HG03135 (cell line): Measurements from ENCODE around the gene BAIAP2.

ENCODE experiments used
- ATAC-seq: cut with Tn5 transposase; IDR thresholded peaks from one replicate; pipeline ENCODE4 v1.9.1; 2021; ENCODE audit warnings: mild to moderate bottlenecking, moderate library complexity; ENCODE audit not compliant: unreplicated experiment

Gene BAIAP2

DNA sequence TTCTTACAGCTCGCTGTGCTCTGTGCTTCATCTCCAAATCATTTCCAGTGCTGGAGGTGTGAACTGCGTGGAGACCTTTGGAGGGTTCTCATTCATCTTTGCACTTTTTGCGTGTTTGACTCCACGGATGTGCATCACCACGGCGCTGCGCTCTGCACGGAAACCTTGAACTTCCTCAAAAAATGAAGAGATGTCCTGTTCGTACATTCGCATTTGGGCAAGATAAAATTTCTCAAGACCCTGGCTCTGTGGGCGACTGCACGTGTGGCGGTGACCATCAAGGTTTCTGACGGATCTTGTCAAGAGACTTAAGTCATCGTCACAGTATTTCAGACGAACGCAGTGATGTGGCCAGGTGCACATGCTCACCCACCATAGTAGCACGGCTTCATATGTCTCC is 120.0 kb downstream of the BAIAP2 start:
- ATAC-seq: no peak

DNA sequence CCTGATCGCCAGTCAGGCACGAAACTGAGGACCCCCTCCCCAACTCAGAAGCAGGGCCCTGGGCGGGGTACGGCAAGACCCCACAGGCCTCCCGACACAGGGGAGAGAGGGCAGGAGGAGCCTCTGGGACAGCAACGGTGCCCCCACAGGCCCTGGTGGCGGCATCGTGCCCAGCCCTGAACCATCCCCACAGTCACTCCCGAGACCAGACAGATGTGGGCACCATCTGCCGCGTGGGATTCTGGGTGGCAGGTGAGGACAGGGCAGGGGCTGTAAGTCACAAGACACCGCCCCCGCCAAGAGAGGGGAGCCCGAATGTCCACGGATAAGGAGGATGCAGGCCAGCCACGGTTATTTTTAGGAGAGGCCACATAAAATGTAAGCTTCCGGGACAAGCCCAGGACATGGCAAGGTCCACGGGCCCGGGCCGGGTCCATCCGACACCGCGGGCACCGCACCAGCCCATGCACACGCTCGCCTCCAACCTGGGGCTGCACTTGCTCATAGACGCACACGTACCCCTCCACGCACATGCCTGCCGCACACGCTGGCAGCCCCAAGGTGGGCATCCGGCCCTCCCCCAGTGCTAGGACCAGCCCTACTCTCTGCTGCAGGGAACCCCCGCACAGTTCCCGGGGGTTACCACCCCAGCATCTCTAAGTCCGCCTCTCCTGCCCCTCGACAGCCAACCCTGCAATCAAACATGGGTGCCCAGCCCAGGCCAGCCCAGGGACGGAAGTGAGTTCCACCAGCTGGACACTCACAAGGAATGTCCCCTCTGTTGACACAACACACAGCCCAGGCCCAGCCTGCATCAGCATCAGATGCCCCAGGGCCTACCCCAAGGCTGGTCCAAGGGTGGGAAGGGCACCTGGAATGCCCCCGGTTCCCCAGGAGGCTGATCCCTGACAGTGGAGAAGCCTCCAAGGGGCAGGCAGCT is 122.2 kb downstream of the BAIAP2 start:
- ATAC-seq: no peak

DNA sequence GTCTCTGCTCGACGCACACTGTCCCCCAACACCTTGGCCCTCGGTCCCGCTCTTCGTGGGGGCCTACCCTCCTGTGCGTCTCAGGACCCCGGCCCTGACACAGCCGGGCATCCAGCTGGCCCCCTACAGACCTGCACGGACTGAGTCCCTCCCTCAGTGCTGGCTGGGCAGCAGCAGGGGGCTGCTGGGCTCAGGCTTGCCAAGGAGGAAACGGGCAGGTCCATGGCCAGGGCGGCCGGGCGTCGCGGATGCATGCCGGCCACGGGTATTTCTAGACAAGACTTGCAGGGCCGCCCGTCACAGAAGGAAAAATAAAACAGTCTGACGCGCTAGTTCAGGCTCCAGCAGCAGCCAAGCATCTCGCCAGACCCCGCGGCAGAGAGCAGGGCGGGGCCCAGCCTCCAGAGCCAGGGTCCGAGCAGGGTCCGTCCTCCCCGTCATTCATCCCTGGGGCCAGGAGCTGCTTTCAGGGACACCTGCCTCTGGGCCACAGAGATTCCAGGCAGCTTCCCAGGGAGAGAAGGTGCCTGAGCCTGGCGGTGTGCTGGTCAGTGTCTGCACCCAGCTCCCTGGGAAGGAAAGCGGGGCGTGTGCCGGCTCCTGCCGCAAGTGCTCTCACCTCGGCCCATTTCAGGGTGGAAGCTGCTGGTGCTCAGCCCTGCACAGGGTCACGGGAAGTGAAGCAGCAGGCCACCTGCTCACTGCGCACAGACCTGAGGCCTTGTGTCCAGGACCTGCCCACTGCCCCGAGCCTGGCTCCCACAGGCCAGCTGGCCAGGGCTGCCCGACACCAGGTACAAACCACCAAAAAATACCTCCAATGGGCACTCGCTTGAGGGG is 123.1 kb downstream of the BAIAP2 start:
- no peak for ATAC-seq

DNA sequence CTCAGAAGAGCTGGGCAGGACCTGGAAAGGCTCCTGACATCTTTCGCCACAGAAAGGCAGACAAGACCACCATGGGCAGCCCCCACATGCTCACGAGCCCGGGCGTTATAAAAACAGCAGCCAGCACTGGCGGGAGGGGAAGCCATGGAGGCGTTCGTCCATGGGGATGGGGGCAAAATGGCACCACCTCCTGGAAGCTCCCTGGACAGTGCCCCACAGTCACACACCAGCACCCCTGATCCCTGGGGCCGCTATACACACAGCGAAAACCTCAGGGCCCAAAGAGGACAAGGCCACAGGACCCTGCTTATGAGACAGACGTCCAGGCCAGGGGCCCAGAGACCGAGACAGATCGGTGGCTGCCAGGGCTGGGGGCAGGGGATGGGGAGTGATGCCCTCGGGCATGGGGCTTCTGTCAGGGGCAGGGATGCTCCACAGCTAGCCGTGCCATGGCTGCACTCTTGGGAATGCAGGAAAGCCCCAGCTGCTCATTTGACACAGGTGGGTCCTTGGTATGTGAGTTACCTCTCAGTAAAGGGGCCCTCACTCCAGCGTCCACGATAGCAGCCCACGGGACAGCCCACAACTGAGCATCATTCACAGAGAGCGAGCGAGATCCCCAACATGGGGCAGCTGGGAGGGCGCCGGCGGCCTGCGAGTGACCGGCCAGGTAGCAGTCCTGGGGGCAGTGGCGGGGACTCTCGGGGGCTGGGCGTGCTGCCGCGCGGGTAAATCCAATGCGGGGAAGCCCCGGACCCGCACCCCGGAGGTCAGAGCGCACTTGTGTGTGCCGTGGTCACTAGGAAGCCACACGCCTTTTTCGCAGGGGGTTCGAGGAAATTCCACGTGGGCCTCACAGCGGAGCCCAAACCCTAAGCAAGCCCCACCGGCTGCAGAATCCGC is 124.0 kb downstream of the BAIAP2 start:
- no peak for ATAC-seq

DNA sequence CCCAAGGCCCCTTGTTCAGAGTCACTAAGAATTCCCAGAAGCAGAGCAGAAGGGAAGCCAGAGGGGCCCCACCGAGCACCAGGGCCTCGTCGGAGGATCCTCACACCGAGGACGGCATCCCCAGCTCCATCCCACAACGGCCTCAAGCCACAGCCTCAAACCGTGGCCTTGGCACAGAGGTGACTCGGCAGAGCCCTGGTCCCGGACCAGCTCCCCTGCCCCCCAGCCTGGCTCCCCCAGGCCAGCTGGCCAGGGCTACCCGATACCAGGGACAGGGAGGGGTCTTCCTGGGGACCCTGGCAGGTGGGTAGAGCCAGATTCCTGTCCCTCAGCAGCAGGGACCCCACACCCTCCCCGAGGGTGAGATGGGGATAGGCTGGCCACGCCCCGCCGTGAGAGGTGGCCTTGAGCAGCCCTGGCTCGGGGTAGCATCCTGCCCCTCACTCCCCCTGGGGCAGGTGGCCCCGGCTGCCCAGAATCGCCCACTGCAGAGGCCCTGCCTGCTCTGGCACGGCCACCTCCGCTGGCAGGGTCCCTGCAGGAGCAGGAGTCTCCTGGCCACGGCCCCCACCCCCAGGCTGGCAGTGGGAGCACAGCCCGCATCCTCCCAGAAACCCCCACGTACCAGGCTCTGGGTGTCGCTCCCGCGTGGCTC is 124.8 kb downstream of the BAIAP2 start:
- ATAC-seq: no peak

DNA sequence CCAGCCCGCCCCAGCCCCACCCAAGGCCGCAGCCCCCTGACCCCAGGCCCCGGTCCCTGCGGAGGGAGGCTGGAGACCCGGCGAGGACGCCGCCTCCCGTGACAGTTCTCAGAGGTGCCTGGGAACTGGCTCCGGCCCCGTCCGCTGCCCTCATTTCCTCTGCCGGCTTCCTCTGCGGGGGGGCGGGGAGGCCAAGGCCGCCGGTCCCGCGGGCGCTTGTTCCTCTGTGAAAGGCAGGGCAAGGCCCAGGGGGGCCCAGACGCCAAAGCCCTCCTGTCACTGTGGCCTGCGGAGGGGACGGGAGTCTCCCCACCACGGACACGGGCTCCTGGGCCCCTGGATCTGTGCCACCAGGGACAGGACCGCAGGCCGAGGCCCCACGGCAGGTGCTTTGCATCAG is 125.4 kb downstream of the BAIAP2 start:
- ATAC-seq: no peak

DNA sequence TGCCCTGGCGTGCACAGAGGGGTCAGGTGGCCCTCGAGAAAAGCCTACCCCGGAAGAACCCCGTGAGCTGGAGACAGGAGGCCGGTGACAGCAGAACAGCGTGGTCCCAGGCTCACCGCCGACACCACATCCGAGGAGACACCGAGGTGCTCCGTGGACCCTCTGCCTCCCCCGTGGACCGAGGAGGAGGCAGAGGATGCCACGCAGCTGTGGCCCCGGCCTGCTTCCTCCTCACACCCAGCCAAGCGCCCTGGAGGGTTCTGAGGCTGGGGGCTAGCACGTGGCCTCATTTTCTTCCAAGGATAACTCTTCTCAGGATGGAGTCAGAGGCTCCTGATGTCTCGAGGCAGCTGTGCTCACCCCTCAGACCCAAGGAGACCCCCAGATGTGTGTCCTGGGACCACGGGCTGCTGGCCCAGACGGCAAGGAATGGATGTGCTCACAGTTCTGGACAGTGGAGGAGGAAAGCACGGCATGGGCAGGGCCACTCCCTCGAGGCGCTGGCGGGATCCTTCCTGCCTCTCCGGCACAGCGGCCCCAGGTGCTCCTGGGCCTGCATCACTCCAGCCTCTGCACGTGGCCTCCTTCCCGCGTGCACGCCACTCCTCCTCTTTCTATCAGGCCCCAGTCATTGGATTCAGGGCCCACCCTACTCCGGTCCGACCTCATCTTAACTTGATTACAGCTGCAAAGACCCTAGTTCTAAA is 125.9 kb downstream of the BAIAP2 start:
- ATAC-seq: no peak

DNA sequence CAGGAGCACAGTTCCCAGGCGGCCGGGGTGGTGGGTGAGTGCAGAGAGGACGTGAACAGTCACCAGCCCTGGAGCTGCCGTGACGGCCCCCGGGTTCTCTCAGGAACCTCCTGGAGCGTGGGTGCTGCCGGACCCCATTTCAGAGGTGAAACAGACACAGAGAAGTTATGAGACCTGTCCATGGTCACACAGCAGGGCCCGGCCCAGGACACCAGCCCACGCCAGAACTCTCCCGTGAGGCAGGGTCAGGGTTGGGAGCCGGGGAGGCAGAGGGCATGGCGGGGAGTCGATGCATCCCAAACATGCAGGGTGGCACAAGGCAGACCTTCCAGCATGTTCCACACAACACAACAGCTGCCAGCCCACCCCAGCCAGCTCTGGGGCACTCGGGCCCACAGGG is 126.6 kb downstream of the BAIAP2 start:
- no peak for ATAC-seq

DNA sequence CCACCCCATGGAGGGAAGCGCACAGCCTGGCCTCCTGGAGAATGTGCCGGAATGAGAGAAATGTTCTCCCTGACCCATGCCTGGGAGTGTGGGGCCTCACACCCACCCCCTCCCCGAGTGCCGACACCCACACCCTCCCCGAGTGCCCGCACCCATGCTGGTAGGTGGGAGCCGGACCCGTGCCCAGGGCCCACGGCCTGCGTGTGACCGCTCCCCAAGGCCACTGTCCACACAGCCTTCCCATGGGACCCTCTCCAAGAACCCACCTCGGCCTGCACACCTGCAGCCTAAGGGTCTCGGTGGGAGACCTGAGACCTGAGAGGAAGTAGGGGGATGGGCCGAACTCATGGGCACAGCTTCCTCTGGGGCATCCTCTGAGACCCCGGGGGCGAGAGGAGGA is 127.0 kb downstream of the BAIAP2 start:
- no peak for ATAC-seq

DNA sequence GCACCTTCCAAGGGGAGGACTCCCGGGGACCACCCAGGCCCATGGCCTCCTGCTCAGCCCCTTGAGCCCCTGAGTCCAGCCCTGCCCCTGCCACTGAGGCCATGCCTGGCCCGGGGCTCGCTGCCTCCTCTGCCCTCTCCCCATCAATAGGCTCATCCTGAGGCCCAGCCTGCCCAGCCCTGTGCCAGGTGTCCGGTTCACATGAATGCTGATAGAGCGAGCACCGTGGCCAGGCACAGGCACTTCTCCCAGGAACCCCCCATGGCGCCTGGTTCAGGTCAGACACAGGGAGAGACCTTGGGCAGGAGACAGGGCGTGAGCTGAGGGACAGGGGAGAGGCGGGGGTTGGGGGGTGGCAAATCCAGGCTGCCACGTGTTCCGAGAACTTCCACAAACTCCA is 127.5 kb downstream of the BAIAP2 start:
- ATAC-seq: no peak

DNA sequence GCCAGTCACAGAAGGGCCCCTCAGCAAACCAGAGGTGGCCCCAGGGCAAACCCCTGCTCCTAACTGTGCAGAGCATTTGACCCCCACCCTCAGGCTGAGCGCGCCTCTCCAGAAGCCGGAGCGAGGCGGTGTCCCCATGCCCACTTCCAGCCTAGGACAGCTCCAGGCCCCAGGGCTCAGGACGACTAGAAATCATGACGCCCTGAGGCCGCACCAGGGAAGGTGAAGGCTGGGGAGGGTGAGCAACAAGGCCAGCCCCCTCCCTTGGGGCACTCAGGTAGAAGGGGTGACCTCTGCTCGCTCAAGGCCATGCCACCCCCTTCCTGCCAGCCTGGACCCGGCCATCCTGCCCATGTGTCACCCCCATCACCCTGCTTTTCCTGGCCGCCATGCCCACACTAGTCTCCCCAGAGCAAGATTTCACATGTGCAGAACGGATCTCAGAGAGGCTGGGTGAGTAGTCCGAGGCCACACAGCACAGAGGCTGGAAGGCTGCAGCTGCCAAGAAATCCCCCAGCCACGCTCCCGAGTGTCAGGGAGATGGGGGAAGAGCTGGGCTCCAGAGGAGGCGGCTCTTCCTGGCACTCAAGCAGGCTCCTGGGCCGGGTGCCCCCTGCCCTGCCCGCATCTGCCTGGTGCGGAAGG is 128.2 kb downstream of the BAIAP2 start:
- no peak for ATAC-seq

DNA sequence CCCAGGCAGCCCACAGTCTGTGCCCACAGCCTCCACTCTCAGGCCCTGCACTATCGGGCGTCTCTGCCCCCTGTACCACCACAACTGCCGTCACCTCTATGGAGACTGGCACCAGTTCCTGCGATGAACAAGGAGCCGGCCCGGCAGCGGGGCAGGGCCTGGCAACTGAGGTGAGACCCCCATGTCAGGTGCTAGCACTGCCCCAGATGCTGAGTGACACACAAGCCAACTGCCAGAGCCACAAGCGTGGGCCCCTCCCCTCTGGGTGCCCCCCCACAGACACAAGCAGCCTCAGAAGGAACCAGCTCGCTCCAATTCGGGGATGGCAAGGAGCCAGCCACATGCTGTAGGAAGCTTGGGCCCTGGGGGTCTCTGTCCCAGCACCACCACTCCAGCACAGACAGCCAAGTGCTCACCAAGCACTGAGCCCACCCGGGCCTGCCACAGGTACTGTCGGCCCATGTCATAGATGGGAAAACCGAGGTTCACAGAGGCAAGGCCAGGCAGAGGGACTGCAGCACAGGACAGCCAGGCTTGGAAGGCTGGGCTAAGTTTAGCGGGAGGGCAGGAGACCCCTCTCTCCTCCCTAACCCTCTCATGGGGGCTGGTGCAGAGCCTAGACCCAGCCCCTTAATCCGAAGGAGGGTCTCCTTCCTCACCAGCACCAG is 128.9 kb downstream of the BAIAP2 start:
- no peak for ATAC-seq

DNA sequence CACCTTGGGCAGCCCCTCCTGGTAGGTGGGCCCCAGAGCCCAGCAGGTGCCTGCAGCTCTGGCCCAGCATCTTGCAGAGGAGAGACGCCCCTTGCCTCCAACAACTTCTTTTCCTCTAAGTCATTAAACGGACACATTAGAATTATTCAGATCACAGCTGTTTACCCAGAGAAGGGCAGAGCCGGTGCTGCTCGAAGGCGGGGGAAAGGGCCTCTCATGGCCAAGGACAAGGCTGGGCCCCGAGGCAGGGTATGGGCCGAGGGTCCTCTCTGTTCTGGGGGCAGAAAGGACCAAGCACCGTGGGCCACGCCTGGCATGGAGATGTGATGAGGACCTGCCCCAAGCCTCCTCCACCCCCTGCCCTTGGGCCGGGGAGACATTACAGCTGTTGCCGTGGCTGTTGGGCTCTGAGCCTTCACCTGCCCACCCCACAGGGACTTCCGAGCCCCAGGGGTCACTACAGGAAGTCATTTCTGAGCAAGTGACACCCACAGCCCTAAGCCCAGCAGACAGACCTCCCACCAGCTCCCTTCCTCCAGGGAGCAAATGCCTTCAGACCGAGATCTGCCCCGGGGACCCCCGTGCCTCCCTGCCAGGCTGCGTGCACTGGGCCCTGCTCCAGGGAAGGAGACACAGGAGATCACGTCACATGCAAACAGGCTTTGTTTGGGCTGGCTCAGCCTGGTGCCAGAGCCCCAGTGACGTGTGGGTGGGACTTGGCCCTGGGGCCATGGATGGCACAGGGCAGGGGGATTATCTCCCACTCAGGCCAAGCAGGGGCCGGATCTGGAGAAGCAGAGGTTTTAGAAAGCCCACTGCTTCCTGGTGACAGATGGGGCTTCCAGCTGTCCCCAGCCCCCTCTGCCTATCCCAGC is 129.7 kb downstream of the BAIAP2 start:
- no peak for ATAC-seq

DNA sequence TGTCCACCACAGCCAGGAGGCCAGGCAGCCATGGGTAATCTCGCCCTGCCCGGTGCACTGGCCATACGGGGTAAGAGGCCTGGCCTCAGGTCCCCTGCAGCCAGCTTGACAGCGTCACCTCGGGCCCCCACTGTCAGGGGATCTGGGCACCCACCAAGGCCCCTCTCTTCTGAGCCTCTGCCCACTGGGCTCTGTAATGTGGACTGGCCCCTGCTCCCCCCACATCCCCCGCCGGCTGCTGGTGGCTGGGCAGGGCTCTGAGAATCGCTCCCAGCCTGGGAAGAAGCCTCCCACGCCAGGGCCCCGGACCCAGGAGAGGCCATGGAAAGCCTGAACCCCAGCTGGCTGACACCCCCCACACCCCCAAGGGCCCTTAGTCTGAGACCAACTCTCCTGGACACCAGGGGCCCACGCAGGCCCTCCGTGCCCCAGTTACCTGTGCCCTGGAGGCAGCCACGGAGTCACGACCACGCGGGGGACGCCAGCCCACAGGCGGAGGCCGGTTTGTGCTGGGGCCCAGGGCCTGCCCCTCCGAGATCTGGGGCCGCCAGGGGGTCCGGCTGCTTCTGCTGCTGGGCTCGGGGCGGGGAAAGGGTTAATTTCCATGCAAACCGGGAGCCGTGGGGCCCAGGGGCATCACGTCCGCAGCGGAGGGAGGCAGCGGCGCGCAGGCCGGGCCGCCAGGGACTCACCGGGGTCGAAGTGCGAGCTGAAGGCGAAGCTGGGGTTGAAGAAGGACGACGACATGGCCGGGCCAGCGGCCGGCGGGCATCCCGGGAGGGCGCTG is 130.5 kb downstream of the BAIAP2 start, which contains the start of gene PVALEF:
Gene PVALEF (plus strand): TSS at position 262 of the 787 bp plus-strand sequence. CDS start 15,720 bp downstream, outside the sequence.
- no peak for ATAC-seq

DNA sequence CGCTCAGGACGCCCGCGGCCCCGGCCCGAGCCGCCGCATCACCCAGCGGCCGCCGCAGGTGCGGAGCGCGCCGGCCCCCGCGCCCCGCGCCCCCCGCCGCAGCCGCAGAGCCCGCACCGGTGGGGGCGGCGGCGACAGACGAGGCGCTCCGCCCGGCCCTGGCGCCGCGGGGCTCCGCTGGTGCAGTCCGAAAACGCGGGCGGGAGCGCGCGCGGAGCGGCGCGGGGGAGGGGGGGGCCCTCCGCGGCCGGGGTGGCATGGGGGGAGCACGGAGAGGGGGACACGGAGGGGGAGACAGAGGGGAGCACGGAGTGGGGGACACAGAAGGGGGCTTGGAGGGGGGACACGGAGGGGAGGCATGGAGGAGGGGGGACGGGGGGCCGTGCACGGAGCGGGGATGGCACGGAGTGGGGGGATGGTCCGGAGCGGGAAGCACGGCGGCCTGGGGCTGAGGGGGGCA is 131.1 kb downstream of the BAIAP2 start, which contains the start of gene AATK:
Gene AATK (minus strand): TSS at position 189 of the 460 bp plus-strand sequence. CDS start 229 bp downstream, outside the sequence.
- ATAC-seq: no peak
